GM13976 (cell line): ENCODE data around the gene TMEM128.
"Not testable (repeated sequence)": the region's sequence is repeated elsewhere in the genome, so short reads cannot be mapped to it uniquely, and the experiment has no call there.

Experiments
- DNase-seq: peaks from one replicate; pipeline ENCODE4 v3.0.0; 2012; ENCODE audit warnings: low spot score
- CTCF ChIP-seq: IDR thresholded peaks from 2 replicates; pipeline ENCODE4 v1.5.1; 2012; ENCODE audit warnings: borderline replicate concordance, mild to moderate bottlenecking; ENCODE audit not compliant: insufficient read depth; ENCODE audit errors: extremely low read depth, missing control alignments, control extremely low read depth
- in situ Hi-C: fragments of 300-500 bp; cut with MboI; formaldehyde crosslinking; loops from one replicate; pipeline ENCODE4 v1.12.0; 2022; ENCODE audit warnings: low sequenced_read_pairs, mixed read lengths, inconsistent platforms; ENCODE audit not compliant: unreplicated experiment

The TMEM128 gene

GRCh38 chr4:4245172-4245571 lies 2.9 kb downstream of the TMEM128 start:
- in situ Hi-C loops: no loop called here

GRCh38 chr4:4239551-4239950 lies 8.5 kb downstream of the TMEM128 start:
- in situ Hi-C loops, DNase-seq: not testable (repeated sequence)

More at GRCh38 chr4:4245172-4245571, 2.9 kb downstream of the TMEM128 start:
- DNase-seq: no peak
- TF ChIP-seq CTCF: no peak

- DNase-seq: no peak
- TF ChIP-seq CTCF: no peak
- in situ Hi-C loops: no loop called here
Measured at GRCh38 chr4:4233610-4234009, 14.4 kb downstream of the TMEM128 start.

DNA sequence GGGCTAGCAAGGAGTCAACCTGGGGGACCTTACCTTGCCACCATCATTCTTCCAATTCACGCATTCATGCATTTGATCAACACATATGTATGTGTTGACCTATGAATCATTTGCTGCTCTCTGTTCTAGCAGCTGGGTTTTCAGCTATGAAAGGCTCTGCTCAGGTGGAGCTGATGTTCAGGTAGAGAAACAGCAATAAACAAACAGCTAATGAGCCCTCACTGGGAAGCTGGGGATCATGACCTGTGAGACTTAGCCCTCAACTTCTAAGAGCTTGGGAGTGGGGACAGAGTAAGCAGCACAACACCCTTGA lies 19.7 kb downstream of the TMEM128 start:
- no peak for TF ChIP-seq CTCF
- no peak for DNase-seq
- in situ Hi-C loops: no loop called here

DNA sequence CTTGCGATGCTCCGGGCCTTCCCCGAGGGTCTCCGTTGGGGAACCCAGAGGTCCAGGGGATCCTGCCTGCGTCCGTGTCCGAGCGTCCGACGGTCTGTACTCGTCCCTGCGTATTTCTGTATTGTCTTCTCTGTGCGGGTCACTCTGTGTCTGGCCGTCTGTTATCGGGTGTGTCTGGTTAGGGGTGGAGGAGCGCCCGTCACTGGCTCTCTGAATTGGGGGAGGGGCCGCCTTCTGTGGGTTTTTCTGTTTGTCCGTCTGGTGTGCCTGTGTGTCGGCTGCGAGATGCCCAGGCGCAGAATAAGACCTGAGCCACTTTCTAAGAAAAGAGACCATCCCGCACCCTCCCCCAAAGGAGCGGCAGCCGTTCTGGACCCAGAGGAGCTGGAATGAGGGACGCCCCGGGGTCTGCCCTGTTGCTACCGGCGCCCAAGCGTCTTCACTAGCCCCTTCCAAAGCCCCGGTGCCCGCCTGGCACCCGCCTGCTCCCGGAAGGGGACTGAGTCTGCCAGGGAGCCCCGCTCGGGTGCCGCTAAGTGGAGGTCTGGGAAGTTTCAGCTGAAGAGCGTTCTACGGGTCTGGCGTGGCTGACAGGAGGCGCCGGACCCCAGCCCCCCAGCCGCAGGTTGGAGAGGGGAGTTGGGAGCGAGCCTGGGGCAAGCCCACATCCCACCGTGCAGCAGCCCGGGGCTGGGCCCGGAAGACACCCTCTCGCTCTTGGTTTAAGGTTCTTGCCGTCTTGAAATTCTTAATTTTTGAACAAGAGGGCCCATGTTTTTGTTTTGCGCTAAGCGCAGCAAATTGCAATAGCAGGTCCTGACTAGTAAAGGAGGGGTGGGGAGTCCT lies 20.3 kb downstream of the TMEM128 start:
- no peak for TF ChIP-seq CTCF
- no peak for DNase-seq
- in situ Hi-C loops: no loop called here

DNA sequence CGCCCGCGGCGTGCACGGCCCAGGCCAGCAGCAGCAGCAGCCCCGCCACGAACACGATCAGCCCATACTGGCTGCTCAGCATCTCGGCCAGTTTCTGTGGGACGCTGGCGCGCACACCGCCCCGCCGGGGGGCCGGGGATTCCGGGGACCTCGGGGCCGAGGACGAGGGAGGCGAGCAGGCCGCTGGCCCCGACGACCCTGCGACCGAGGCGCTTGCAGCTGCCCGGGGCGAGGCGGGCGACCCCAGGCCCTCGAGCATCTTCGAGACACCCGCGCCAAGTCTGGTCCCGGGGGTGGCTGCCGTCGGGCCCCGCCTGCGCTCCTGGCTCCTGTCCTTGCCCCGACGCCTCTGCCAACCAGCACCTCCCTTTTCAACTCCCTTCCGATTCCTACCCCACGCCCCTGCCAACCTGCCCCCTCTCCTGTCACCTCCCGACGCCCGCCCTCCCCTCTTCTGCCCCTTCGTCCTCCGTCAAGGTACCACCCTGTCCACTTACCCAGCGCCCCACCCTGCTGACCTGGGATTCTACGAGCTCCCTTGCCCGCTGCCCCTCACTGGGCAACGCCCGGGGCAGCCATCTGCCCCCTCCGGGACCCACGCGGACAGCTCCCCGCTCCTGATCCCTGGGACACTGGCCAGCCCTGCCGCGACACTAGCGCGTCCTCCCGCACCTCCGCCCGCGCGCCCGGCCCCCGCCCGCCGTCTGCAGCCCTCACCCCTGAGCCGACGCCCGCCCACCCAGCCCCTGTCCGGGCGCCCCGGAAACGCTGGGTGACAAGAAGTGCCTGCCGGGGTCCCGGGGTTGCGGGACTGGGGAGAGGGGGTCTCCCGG lies 21.2 kb downstream of the TMEM128 start, which contains the start of gene OTOP1:
Gene OTOP1 (minus strand): TSS at position 324 of the 833 bp plus-strand sequence. CDS start 65 bp downstream, at position 259.
- DNase-seq: no peak
- no peak for TF ChIP-seq CTCF
- in situ Hi-C loops: no loop called here
